DOHH2 (cell line): ENCODE results near the gene MYT1.

Experiments
- CTCF ChIP-seq: fragments of 200-600 bp; sonication (generic); IDR thresholded peaks from one replicate; pipeline ENCODE4 v1.5.1; 2014; ENCODE audit warnings: antibody characterized with exemption, mild to moderate bottlenecking, low read depth, low read length; ENCODE audit not compliant: poor library complexity, severe bottlenecking
- EZH2phosphoT487 ChIP-seq: fragments of 200-600 bp; sonication (generic); IDR thresholded peaks from 2 replicates; pipeline ENCODE4 v1.6.1; 2017; ENCODE audit warnings: borderline replicate concordance, mild to moderate bottlenecking, antibody characterized with exemption, low read length, moderate library complexity, mixed read lengths

- TF ChIP-seq CTCF (no peak), EZH2phosphoT487 (no peak)
Measured at GRCh38 chr20:64119301-64119680, 45.0 kb upstream of the MYT1 start.
